Erythroblast (primary cell): ENCODE data around the gene LY9.

Experiments
- GATA1 ChIP-seq: IDR thresholded peaks from 2 replicates; pipeline ENCODE4 v1.6.1; 2011; ENCODE audit warnings: low read depth, mild to moderate bottlenecking, control low read depth, low read length, moderate library complexity
- POLR2A ChIP-seq: IDR thresholded peaks from 2 replicates; pipeline ENCODE4 v1.6.1; 2011; ENCODE audit warnings: mild to moderate bottlenecking, low read length

- TF ChIP-seq POLR2A (no peak), GATA1 (no peak)
Observed at GRCh38 chr1:160866001-160866694, 70.2 kb downstream of the LY9 start.
